ENCODE results near the gene AOPEP.

DNA sequence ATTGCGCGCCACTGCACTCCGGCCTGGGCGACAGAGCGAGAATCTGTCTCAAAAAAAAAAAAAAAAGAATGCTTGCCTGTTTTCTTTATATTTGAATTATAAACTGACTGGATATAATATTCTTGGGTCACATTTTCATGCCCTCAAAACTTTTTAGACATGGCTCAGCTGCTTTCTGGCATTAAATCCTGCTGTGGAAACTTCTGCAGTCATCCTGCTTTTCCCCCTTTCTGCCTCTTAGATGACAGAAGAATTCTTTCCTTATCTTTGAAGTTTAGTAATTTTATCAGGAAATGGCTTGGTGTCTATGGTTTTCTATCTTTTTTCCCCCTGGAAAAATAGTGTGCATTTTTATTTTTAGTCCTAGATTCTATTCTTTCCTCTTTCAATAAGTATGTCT, 234.5 kb downstream of the AOPEP start:
- TF ChIP-seq RNF2 (IDR thresholded peaks at IDR 0.05; ENCODE audit: borderline replicate concordance, low read depth) (no peak), CEBPB (IDR thresholded peaks at IDR 0.05) (no peak), PHF8 (IDR thresholded peaks at IDR 0.05; ENCODE audit: borderline replicate concordance, low read depth) (no peak), POLR2A (IDR thresholded peaks at IDR 0.05; ENCODE audit: low read length) (no peak), POLR2AphosphoS2 (conservative IDR thresholded peaks at IDR 0.05; ENCODE audit: low read length) (no peak)
- TF ChIP-seq, protein P1, sequence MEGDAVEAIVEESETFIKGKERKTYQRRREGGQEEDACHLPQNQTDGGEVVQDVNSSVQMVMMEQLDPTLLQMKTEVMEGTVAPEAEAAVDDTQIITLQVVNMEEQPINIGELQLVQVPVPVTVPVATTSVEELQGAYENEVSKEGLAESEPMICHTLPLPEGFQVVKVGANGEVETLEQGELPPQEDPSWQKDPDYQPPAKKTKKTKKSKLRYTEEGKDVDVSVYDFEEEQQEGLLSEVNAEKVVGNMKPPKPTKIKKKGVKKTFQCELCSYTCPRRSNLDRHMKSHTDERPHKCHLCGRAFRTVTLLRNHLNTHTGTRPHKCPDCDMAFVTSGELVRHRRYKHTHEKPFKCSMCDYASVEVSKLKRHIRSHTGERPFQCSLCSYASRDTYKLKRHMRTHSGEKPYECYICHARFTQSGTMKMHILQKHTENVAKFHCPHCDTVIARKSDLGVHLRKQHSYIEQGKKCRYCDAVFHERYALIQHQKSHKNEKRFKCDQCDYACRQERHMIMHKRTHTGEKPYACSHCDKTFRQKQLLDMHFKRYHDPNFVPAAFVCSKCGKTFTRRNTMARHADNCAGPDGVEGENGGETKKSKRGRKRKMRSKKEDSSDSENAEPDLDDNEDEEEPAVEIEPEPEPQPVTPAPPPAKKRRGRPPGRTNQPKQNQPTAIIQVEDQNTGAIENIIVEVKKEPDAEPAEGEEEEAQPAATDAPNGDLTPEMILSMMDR (IDR thresholded peaks at IDR 0.05): no peak
- TF ChIP-seq, protein P2, sequence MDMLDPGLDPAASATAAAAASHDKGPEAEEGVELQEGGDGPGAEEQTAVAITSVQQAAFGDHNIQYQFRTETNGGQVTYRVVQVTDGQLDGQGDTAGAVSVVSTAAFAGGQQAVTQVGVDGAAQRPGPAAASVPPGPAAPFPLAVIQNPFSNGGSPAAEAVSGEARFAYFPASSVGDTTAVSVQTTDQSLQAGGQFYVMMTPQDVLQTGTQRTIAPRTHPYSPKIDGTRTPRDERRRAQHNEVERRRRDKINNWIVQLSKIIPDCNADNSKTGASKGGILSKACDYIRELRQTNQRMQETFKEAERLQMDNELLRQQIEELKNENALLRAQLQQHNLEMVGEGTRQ (IDR thresholded peaks at IDR 0.05): no peak
- TF ChIP-seq, protein P3, sequence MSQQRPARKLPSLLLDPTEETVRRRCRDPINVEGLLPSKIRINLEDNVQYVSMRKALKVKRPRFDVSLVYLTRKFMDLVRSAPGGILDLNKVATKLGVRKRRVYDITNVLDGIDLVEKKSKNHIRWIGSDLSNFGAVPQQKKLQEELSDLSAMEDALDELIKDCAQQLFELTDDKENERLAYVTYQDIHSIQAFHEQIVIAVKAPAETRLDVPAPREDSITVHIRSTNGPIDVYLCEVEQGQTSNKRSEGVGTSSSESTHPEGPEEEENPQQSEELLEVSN (IDR thresholded peaks at IDR 0.05; ENCODE audit: borderline replicate concordance, low read depth): no peak
